Thyroid gland (tissue), 4 donors: ENCODE results near the gene AKIRIN1.
"Not testable (repeated sequence)": the region's sequence is repeated elsewhere in the genome, so short reads cannot be mapped to it uniquely, and the experiment has no call there.

ENCODE experiments used
- CTCF ChIP-seq, 6 experiments: fragments of 200-600 bp in 3 of 6; fragments of 450-650 bp in 3 of 6; sonication (generic) in 3 of 6; IDR thresholded peaks; one replicate each; pipeline ENCODE4 v1.5.1; 2016 to 2019; ENCODE audit warnings: antibody characterized with exemption in 6 of 6, mild to moderate bottlenecking in 2 of 6, inconsistent platforms in 1 of 6, moderate library complexity in 1 of 6
- POLR2A ChIP-seq, 2 donors: fragments of 450-650 bp; IDR thresholded peaks; one replicate each; pipeline ENCODE4 v1.6.1; 2017; ENCODE audit warnings: antibody characterized with exemption in 2 of 2, mild to moderate bottlenecking in 2 of 2, moderate library complexity in 1 of 2

- TF ChIP-seq CTCF, POLR2A (IDR thresholded peaks at IDR 0.05): not testable (repeated sequence)
Measured at GRCh38 chr1:38973145-38973544, 17.9 kb upstream of the AKIRIN1 start.
